T-helper 22 cell (primary cell): ENCODE results near the gene CDHR2.
A peak's percentile ranks its signal among the peaks of the same experiment; 100 is the strongest.
"Not testable (repeated sequence)": the region's sequence is repeated elsewhere in the genome, so short reads cannot be mapped to it uniquely, and the experiment has no call there.

Source experiments
- DNase-seq: peaks from one replicate; pipeline ENCODE4 v3.0.0-alpha.2; 2020; ENCODE audit warnings: low read depth

Gene CDHR2

GRCh38 chr5:176596689-176597416 lies 47.7 kb downstream of the CDHR2 start:
- peak; percentile 45 for DNase-seq

GRCh38 chr5:176597417-176598389 lies 48.6 kb downstream of the CDHR2 start:
- DNase-seq: no peak

- not testable (repeated sequence) for DNase-seq
Observed at GRCh38 chr5:176599749-176600430, 50.7 kb downstream of the CDHR2 start.

- no peak for DNase-seq
Observed at GRCh38 chr5:176601901-176602482, 52.9 kb downstream of the CDHR2 start.

- no peak for DNase-seq
Observed at GRCh38 chr5:176603091-176603490, 53.9 kb downstream of the CDHR2 start.

- DNase-seq: no peak
Observed at GRCh38 chr5:176606032-176606431, 56.9 kb downstream of the CDHR2 start.

GRCh38 chr5:176606875-176607274 lies 57.7 kb downstream of the CDHR2 start:
- DNase-seq: no peak

GRCh38 chr5:176608142-176608705 lies 59.1 kb downstream of the CDHR2 start:
- DNase-seq: no peak

- no peak for DNase-seq
Observed at GRCh38 chr5:176608937-176609723, 60.0 kb downstream of the CDHR2 start.

- DNase-seq: peak; percentile 19
Observed at GRCh38 chr5:176609724-176610434, 60.7 kb downstream of the CDHR2 start, which contains the start of gene GPRIN1. Gene GPRIN1, minus strand, starts transcription at chr5:176610156. Its CDS starts 10,322 bp downstream, at chr5:176599834.

- DNase-seq: no peak
Observed at GRCh38 chr5:176610435-176610773, 61.3 kb downstream of the CDHR2 start.

- DNase-seq: no peak
Observed at GRCh38 chr5:176611435-176611834, 62.3 kb downstream of the CDHR2 start.

GRCh38 chr5:176612008-176612407 lies 62.9 kb downstream of the CDHR2 start:
- no peak for DNase-seq

GRCh38 chr5:176612855-176613254 lies 63.7 kb downstream of the CDHR2 start:
- DNase-seq: no peak

GRCh38 chr5:176614805-176615478 lies 65.8 kb downstream of the CDHR2 start:
- no peak for DNase-seq

- no peak for DNase-seq
Observed at GRCh38 chr5:176616511-176616910, 67.4 kb downstream of the CDHR2 start.

GRCh38 chr5:176618783-176619182 lies 69.6 kb downstream of the CDHR2 start:
- DNase-seq: no peak

- DNase-seq: peak; percentile 55
Observed at GRCh38 chr5:176619203-176619568, 70.0 kb downstream of the CDHR2 start.

GRCh38 chr5:176619569-176620332 lies 70.6 kb downstream of the CDHR2 start:
- DNase-seq: no peak
